Stimulated activated CD8-positive, alpha-beta memory T cell treated with anti-CD3 and anti-CD28 coated beads, Interleukin-2, amount 100 ng/mL, for 1 hour (primary cell): Measurements from ENCODE around the gene PSMD9.
"Not testable (repeated sequence)": the region's sequence is repeated elsewhere in the genome, so short reads cannot be mapped to it uniquely, and the experiment has no call there.

Experiments
- DNase-seq, 2 donors: peaks; one replicate each; pipeline ENCODE4 v3.0.0-alpha.2; 2020; ENCODE audit warnings: low read depth in 2 of 2

PSMD9 gene

GRCh38 chr12:121873216-121873569 lies 15.4 kb upstream of the PSMD9 start:
- DNase-seq = no peak

- DNase-seq = no peak
Measured at GRCh38 chr12:121874071-121874470, 14.5 kb upstream of the PSMD9 start.

GRCh38 chr12:121875582-121875981 lies 13.0 kb upstream of the PSMD9 start:
- no peak for DNase-seq

GRCh38 chr12:121876080-121876447 lies 12.5 kb upstream of the PSMD9 start:
- not testable (repeated sequence) for DNase-seq

- DNase-seq = no peak
Measured at GRCh38 chr12:121883315-121883660, 5.3 kb upstream of the PSMD9 start.

GRCh38 chr12:121885129-121885528 lies 3.5 kb upstream of the PSMD9 start:
- DNase-seq = not testable (repeated sequence)

GRCh38 chr12:121888083-121888477 lies 510 bp upstream of the PSMD9 start:
- DNase-seq = no peak

GRCh38 chr12:121889274-121889624 lies 659 bp downstream of the PSMD9 start:
- no peak for DNase-seq

GRCh38 chr12:121889661-121890060 lies 1.1 kb downstream of the PSMD9 start:
- not testable (repeated sequence) for DNase-seq

GRCh38 chr12:121892673-121893561 lies 4.3 kb downstream of the PSMD9 start:
- no peak for DNase-seq

- DNase-seq = no peak
Measured at GRCh38 chr12:121893961-121894460, 5.4 kb downstream of the PSMD9 start.

- no peak for DNase-seq
Measured at GRCh38 chr12:121894633-121895032, 6.0 kb downstream of the PSMD9 start.

GRCh38 chr12:121898287-121898686 lies 9.7 kb downstream of the PSMD9 start:
- no peak for DNase-seq

GRCh38 chr12:121899590-121899989 lies 11.0 kb downstream of the PSMD9 start:
- DNase-seq = no peak

- DNase-seq = no peak
Measured at GRCh38 chr12:121903202-121903601, 14.6 kb downstream of the PSMD9 start.

- DNase-seq = no peak
Measured at GRCh38 chr12:121905746-121906145, 17.2 kb downstream of the PSMD9 start.

- no peak for DNase-seq
Measured at GRCh38 chr12:121908702-121909101, 20.1 kb downstream of the PSMD9 start.

- DNase-seq = no peak
Measured at GRCh38 chr12:121911824-121912585, 23.4 kb downstream of the PSMD9 start.

- DNase-seq = no peak
Measured at GRCh38 chr12:121915841-121916321, 27.3 kb downstream of the PSMD9 start.

- no peak for DNase-seq
Measured at GRCh38 chr12:121916719-121917118, 28.1 kb downstream of the PSMD9 start.

- DNase-seq = peak; percentile 93 to 94
Measured at GRCh38 chr12:121917950-121918678, 29.5 kb downstream of the PSMD9 start, which contains the start of gene CFAP251. CFAP251 (plus strand) TSS chr12:121918592; CDS start chr12:121921306, 2,714 bp downstream.

- DNase-seq = no peak
Measured at GRCh38 chr12:121918679-121919038, 30.1 kb downstream of the PSMD9 start.
